Thymus (tissue), 11 donors: ENCODE results near the gene FCER2. TPM values are rescaled to one million over a fixed set of nuclear protein-coding genes. Genes with fewer than 3 reads are reported as not detected.

Source experiments
- DNase-seq, 9 donors: peaks; one replicate each; pipeline ENCODE4 v3.0.0-alpha.2; 2013; ENCODE audit warnings: low spot score in 9 of 9, low read depth in 6 of 9, missing footprints in 1 of 9
- H3K27ac ChIP-seq, 2 donors: one replicate each; pipeline ENCODE4 v1.5.1; 2013; ENCODE audit warnings: control low read depth in 1 of 2, low read depth in 1 of 2, low read length in 1 of 2, mild to moderate bottlenecking in 1 of 2, moderate library complexity in 1 of 2
- H3K27me3 ChIP-seq, 2 donors: one replicate each; pipeline ENCODE4 v1.5.1; 2013; ENCODE audit warnings: low read length in 1 of 2; ENCODE audit not compliant: control insufficient read depth in 2 of 2, insufficient read depth in 1 of 2
- H3K36me3 ChIP-seq, 2 donors: one replicate each; pipeline ENCODE4 v1.5.1; 2013; ENCODE audit warnings: low read length in 1 of 2, mild to moderate bottlenecking in 1 of 2, moderate library complexity in 1 of 2; ENCODE audit not compliant: control insufficient read depth in 2 of 2, insufficient read depth in 2 of 2
- H3K4me1 ChIP-seq, 2 donors: one replicate each; pipeline ENCODE4 v1.5.1; 2013; ENCODE audit warnings: low read length in 2 of 2; ENCODE audit not compliant: control insufficient read depth in 2 of 2, insufficient read depth in 2 of 2
- H3K4me3 ChIP-seq, 2 donors: one replicate each; pipeline ENCODE4 v1.5.1; 2013; ENCODE audit warnings: low read length in 2 of 2, control low read depth in 1 of 2, mild to moderate bottlenecking in 1 of 2
- H3K9me3 ChIP-seq, 2 donors: one replicate each; pipeline ENCODE4 v1.5.1; 2013; ENCODE audit warnings: low read length in 1 of 2, mild to moderate bottlenecking in 1 of 2; ENCODE audit not compliant: control insufficient read depth in 2 of 2, insufficient read depth in 1 of 2
- WGBS: extraction: QIAGEN DNeasy Blood & Tissue Kit; methylation state at CpG from one replicate; pipeline ENCODE4 v1.1.7; 2013; 5-methylcytosine and 5-hydroxymethylcytosine counted together
- polyA plus RNA-seq: library from polyadenylated mRNA; stranded (reverse); fragments of 200-250 nt; gene quantifications from one replicate; pipeline ENCODE4 v1.2.3, GENCODE V29; 2013
- total RNA-seq: library from RNA; stranded (reverse); fragments of 120-200 nt; gene quantifications from one replicate; pipeline ENCODE4 v1.2.4, GENCODE V29; 2013
- donor health status: healthy.

Gene FCER2
- total and polyA plus RNA-seq, 2 donors: 3.1 to 14.4 TPM

GRCh38 chr19:7729211-7729610, 27.3 kb upstream of the FCER2 start:
- no peaks in the 10 kb centered on the region for H3K36me3 ChIP-seq
- peaks cover 29 to 62% of the 10 kb centered on the region in 2 donors for H3K27me3 ChIP-seq
- WGBS: 23% methylated on average over 16 of the region's 16 CpGs

GRCh38 chr19:7725791-7726190, 23.9 kb upstream of the FCER2 start:
- H3K27me3 ChIP-seq: peaks cover 21 to 37% of the 10 kb centered on the region in 2 donors
- H3K4me1 ChIP-seq: no peaks in the 10 kb centered on the region
- no peaks in the 10 kb centered on the region for H3K36me3 ChIP-seq
- no peak overlapping the region for H3K4me3 ChIP-seq
- H3K9me3 ChIP-seq: no peaks in the 10 kb centered on the region
- H3K27ac ChIP-seq: no peak overlapping the region
- WGBS: 84% methylated on average over 2 of the region's 2 CpGs
- DNase-seq: no peak

More at GRCh38 chr19:7729211-7729610, 27.3 kb upstream of the FCER2 start:
- Histone ChIP-seq H3K27ac (no peak overlapping the region), H3K4me3 (no peak overlapping the region), H3K4me1 (no peaks in the 10 kb centered on the region), H3K9me3 (no peaks in the 10 kb centered on the region)
- no peak for DNase-seq

GRCh38 chr19:7722231-7722651, 20.3 kb upstream of the FCER2 start:
- WGBS: 82% methylated on average over 5 of the region's 5 CpGs
- no peak overlapping the region for H3K27ac ChIP-seq
- no peak for DNase-seq
- no peaks in the 10 kb centered on the region for H3K36me3 ChIP-seq
- no peaks in the 10 kb centered on the region for H3K4me1 ChIP-seq
- H3K27me3 ChIP-seq: peaks cover 0 to 6% of the 10 kb centered on the region in 2 donors
- H3K9me3 ChIP-seq: no peaks in the 10 kb centered on the region
- no peak overlapping the region for H3K4me3 ChIP-seq

GRCh38 chr19:7720351-7720750, 18.4 kb upstream of the FCER2 start:
- H3K9me3 ChIP-seq: no peaks in the 10 kb centered on the region
- no peak overlapping the region for H3K27ac ChIP-seq
- H3K27me3 ChIP-seq: peaks cover 0 to 3% of the 10 kb centered on the region in 2 donors
- WGBS: 97% methylated on average over 6 of the region's 6 CpGs
- no peaks in the 10 kb centered on the region for H3K36me3 ChIP-seq
- no peaks in the 10 kb centered on the region for H3K4me1 ChIP-seq
- DNase-seq: no peak
- H3K4me3 ChIP-seq: no peak overlapping the region

GRCh38 chr19:7718668-7719067, 16.7 kb upstream of the FCER2 start:
- peaks cover 0 to 3% of the 10 kb centered on the region in 2 donors for H3K27me3 ChIP-seq
- no peaks in the 10 kb centered on the region for H3K36me3 ChIP-seq
- H3K27ac ChIP-seq: no peak overlapping the region
- WGBS: 36% methylated on average over 8 of the region's 8 CpGs
- DNase-seq: no peak
- H3K9me3 ChIP-seq: no peaks in the 10 kb centered on the region
- no peaks in the 10 kb centered on the region for H3K4me1 ChIP-seq
- no peak overlapping the region for H3K4me3 ChIP-seq

- no peaks in the 10 kb centered on the region for H3K36me3 ChIP-seq
- WGBS: 95% methylated on average over 1 of the region's 1 CpG
- no peak for DNase-seq
- no peak overlapping the region for H3K27ac ChIP-seq
- H3K27me3 ChIP-seq: peaks cover 0 to 3% of the 10 kb centered on the region in 2 donors
- H3K9me3 ChIP-seq: no peaks in the 10 kb centered on the region
- H3K4me3 ChIP-seq: no peak overlapping the region
- no peaks in the 10 kb centered on the region for H3K4me1 ChIP-seq
Observed at GRCh38 chr19:7716762-7717161, 14.8 kb upstream of the FCER2 start.

- no peak overlapping the region for H3K4me3 ChIP-seq
- H3K36me3 ChIP-seq: no peaks in the 10 kb centered on the region
- H3K27me3 ChIP-seq: peaks cover 0 to 3% of the 10 kb centered on the region in 2 donors
- WGBS: 100% methylated on average over 1 of the region's 1 CpG
- H3K27ac ChIP-seq: no peak overlapping the region
- no peaks in the 10 kb centered on the region for H3K4me1 ChIP-seq
- H3K9me3 ChIP-seq: no peaks in the 10 kb centered on the region
- DNase-seq: no peak
Observed at GRCh38 chr19:7715671-7716070, 13.7 kb upstream of the FCER2 start.

- no peak overlapping the region for H3K4me3 ChIP-seq
- no peak for DNase-seq
- no peaks in the 10 kb centered on the region for H3K9me3 ChIP-seq
- no peaks in the 10 kb centered on the region for H3K27me3 ChIP-seq
- no peaks in the 10 kb centered on the region for H3K4me1 ChIP-seq
- H3K36me3 ChIP-seq: no peaks in the 10 kb centered on the region
- no peak overlapping the region for H3K27ac ChIP-seq
- 81% methylated on average over 5 of the region's 5 CpGs for WGBS
Observed at GRCh38 chr19:7710616-7711015, 8.7 kb upstream of the FCER2 start.

GRCh38 chr19:7709932-7710460, 8.1 kb upstream of the FCER2 start:
- WGBS: 91% methylated on average over 10 of the region's 10 CpGs
- Histone ChIP-seq H3K9me3 (no peaks in the 10 kb centered on the region), H3K4me1 (no peaks in the 10 kb centered on the region), H3K36me3 (no peaks in the 10 kb centered on the region), H3K4me3 (no peak overlapping the region), H3K27ac (no peak overlapping the region), H3K27me3 (no peaks in the 10 kb centered on the region)
- no peak for DNase-seq
